SK-N-MC (cell line): ENCODE results near the gene OGFOD2.

Source experiments
- EZH2 ChIP-seq: fragments of 200-600 bp; sonication (generic); IDR thresholded peaks from one replicate; pipeline ENCODE4 v1.6.1; 2017; ENCODE audit warnings: antibody characterized with exemption
- POLR2AphosphoS5 ChIP-seq: IDR thresholded peaks from 2 replicates; pipeline ENCODE4 v1.6.1; 2012; ENCODE audit warnings: mild to moderate bottlenecking, low read depth, low read length, borderline replicate concordance

DNA sequence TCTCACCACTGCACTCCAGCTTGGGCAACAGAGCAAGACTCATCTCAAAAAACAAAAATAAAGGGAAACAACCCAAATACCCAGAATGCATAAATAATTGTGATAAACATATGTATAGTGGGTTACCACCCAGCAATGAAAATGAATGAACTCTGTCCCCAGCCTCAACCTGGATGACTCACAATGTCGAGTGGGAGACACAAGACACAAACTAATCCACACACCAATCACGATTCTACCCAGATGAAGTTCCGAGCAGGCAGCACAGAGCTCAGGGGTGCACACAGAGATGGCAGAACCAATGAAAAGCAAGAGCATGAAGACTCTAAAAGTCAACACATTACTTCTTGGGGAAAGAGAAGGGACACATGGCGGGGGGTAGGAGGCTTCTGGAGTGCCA, 35.9 kb upstream of the OGFOD2 start:
- TF ChIP-seq EZH2: no peak
- no peak for TF ChIP-seq POLR2AphosphoS5
